GM18951 (cell line): Measurements from ENCODE around the gene UBR3.

Experiments
- POLR2A ChIP-seq: IDR thresholded peaks from 4 replicates; pipeline ENCODE4 v1.6.1; 2011; ENCODE audit warnings: mild to moderate bottlenecking; ENCODE audit not compliant: insufficient read length, insufficient read depth; ENCODE audit errors: extremely low read depth
- in situ Hi-C: fragments of 300-500 bp; cut with MboI; formaldehyde crosslinking; loops from one replicate; pipeline ENCODE4 v1.12.0; 2022; ENCODE audit warnings: low sequenced_read_pairs, mixed read lengths, inconsistent platforms; ENCODE audit not compliant: unreplicated experiment

The UBR3 gene

DNA sequence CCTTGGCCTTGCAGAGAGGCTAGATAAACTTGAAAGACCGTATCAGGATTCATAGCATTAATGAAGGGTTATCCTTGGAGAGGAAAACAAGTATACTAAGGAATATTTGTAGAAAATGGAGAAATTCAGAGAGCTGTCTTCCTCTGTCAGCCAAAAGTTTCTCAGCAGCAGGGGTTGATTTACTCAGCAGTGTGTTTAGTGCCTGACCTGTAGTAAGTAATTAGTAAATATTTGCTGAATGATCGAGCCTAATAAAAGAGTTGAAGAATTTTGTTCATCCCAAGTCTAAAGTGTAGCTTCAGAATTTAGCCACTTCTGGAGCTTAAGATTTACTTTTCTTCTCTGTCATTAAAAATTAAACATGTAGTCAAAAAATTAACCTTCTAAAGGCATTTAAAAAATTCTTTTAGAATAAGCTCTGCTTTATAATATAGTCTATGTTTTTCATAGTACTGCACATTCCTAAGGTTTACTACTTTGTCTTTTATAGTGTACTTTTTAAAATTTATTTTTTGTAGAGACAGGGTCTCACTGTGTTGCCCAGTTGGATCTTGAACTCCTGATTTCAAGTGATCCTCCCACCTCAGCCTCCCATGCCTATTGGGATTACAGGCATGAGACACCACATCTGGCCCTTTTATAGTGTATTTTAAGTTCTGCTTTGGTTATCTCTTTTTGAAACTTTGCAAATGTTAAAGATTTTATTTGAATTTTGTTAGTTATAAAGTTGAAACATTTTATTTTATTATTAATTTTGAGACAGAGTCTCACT lies 212.3 kb downstream of the UBR3 start:
- TF ChIP-seq POLR2A, result no peak
- in situ Hi-C loops, result no loop called here

GRCh38 chr2:170044751-170045478 lies 217.7 kb downstream of the UBR3 start:
- TF ChIP-seq POLR2A, result no peak
- in situ Hi-C loops, result no loop called here

GRCh38 chr2:170047331-170048065 lies 220.2 kb downstream of the UBR3 start:
- in situ Hi-C loops, result no loop called here
- TF ChIP-seq POLR2A, result no peak

- no peak for TF ChIP-seq POLR2A
- in situ Hi-C loops, result no loop called here
These were observed 224.9 kb downstream of the UBR3 start for GRCh38 chr2:170052151-170052550.

DNA sequence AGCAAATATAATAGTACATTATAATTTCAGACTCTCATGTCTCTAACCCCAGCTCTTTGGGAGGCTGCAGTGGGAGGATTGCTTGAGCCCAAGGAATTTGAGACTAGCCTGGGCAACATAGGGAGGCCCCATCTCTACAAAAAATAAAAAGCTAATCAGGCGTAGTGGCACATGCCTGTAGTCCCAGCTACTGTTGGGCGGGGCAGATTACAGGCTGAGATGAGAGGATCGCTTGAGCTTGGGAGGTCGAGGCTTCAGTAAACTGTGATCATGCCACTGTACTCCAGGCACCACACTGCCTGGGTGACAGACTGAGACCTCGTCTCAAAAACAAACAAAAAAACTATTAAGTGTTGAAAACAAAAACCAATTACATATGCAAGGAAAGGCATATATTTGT lies 227.7 kb downstream of the UBR3 start:
- no peak for TF ChIP-seq POLR2A
- in situ Hi-C loops, result no loop called here

- no peak for TF ChIP-seq POLR2A
- in situ Hi-C loops, result no loop called here
These were observed 229.6 kb downstream of the UBR3 start for GRCh38 chr2:170056900-170057299.

DNA sequence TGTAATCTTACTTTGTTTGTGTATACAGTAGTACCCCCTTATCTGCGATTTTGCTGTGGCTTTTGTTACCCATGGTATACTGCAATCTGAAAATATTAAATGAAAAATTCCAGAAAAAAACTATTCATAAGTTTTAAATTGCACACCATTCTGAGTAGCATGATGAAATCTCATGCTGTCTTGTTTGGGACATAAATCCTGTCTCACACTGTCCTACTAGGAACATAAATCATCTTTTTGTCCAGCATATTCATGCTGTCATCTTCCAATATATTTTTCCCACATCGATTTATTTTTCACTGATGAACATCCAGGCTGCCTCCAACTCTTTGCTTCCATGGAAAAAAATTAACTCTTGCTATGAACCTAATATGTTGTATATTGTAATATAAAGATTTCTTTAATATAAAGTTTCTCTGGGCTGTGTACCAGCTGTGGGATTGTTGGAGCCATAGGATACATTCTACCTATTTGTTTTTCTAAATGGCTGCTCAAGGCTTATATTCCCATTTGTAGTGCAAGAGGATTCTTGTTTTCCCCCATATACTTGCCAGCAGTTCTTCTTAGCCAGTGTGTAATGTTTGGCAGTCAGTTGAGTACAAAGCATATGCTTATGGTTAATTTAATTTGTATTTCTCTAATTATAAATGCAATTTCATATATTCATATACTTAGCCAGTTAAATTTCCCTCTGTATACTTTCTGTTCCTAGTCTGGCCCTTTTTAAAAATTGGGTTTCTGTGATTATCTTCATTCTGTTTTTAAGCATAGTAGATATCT lies 236.4 kb downstream of the UBR3 start:
- in situ Hi-C loops, result no loop called here
- no peak for TF ChIP-seq POLR2A

- TF ChIP-seq POLR2A, result no peak
- in situ Hi-C loops, result no loop called here
These were observed 243.5 kb downstream of the UBR3 start for GRCh38 chr2:170070778-170071177.

DNA sequence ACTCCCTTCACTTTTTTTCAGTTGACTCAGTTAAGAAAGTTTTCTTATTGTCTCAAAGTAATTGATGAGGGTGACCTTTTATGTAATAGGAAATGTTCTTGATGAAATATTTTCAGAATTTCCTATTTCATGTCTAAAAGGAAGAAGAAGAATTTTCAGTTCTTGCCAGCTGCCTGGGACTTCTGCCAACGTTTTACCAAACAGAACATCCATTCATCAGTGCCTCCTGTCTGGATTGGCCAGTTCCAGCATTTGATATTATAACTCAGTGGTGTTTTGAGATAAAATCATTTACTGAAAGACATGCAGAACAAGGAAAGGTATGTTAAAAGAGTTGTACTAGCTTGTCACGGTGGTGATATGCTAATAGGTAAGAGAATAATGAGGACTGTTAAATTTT lies 246.0 kb downstream of the UBR3 start:
- no peak for TF ChIP-seq POLR2A
- in situ Hi-C loops, result no loop called here

DNA sequence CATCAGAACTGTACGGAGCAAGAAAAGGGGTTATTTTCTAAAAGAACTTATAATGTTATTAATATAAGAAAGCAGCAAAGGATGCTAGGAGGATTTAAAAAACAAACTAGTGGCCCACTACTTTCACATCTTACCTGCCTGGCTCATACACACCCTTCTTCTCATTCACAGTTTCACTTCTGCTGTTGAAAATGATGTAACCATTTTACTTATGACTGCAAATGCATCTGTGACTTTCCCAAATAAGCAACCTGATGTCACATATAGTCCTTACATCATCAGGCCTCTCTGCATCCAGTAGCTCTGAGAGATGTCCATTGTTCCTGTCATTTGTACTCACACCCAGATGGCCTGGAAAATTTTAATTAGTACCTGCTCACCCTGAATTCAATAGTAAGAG lies 248.9 kb downstream of the UBR3 start:
- TF ChIP-seq POLR2A, result no peak
- in situ Hi-C loops, result no loop called here

GRCh38 chr2:170077830-170078569 lies 250.7 kb downstream of the UBR3 start:
- TF ChIP-seq POLR2A, result no peak

DNA sequence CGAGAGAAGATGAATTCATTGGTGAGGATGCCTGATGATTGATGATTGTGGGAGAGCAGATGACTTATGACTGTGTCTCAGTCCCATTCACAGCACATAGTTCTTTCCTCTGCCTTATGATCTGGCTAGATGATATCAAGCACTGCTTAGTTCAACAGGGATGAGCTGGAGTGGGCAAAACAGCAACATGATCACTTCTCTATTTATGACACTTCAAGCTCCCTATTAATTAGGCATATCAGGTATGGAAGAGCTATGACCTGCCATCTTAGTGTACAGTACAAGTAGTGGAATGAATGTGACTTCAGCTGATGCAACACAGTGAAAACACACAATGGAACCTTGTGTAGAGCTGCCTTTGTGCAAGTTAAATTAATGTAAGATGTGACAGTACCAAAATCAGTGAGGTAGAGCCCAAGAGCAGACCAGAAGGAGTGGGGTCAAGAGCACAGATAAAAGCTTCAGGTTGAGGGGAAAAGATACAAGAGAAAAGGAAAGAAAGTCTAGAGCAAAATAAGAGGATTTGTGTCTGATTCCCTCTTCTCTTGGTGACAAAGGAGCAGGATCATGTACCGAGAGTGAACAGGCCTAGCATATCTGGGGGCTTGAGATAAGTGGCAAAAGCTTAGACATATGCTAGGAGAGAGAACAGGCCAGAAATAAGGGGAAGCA lies 257.7 kb downstream of the UBR3 start:
- in situ Hi-C loops, result no loop called here
- no peak for TF ChIP-seq POLR2A

More at GRCh38 chr2:170077830-170078569, 250.7 kb downstream of the UBR3 start:
- in situ Hi-C loops, result no loop called here

DNA sequence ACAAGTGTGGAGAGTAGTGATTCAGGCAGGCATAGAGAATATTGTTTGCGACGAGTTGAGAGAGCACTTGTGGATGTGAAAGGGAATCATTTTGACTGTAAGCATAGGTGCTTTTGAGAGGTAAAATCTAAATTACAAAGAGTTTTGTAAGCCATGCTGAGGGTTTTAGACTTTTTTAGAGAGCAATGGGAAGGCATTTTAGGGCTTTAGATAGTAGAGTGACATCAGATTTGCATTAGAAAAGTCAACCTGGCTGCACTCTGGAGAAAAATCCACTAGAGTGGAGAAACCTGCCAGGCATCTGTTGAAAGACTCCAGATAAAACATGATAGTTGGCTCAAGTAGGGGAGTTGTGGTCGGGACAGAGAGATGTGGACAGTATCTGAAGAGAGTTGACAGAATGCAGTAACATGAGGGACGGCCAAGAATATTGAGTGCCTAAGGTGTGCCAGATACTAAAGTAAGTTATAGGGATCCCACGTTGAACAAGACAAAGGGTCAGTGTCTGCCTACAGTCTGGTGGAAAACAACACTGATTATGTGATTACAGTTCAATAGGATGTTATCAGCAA lies 258.9 kb downstream of the UBR3 start:
- no peak for TF ChIP-seq POLR2A
- in situ Hi-C loops, result no loop called here
